ENCODE data around the gene PRDM15.

Gene PRDM15

GRCh38 chr21:41884501-41885030, 5.4 kb upstream of the PRDM15 start:
- H3K9ac ChIP-seq (ENCODE audit: low read length), result no peak overlapping the region
- H4K8ac ChIP-seq (ENCODE audit: low read depth, low read length), result no peak overlapping the region
- H3K23ac ChIP-seq (ENCODE audit: low read length), result no peak overlapping the region
- no CpG with 5 or more reads among the region's 19 CpGs for WGBS (ENCODE audit: extremely low coverage, insufficient coverage, insufficient read length)
- no peak overlapping the region for H3K4me2 ChIP-seq (ENCODE audit: low read length)
- H2BK120ac ChIP-seq (ENCODE audit: insufficient read depth, low read length, poor library complexity), result no peak overlapping the region
- peaks cover 0 to 6% of the 10 kb centered on the region in 2 experiments for H3K4me1 ChIP-seq (ENCODE audit: control insufficient read depth in 1 of 2, insufficient read depth in 2 of 2, low read length in 2 of 2)
- H3K18ac ChIP-seq (ENCODE audit: low read length), result no peak overlapping the region
- no peaks in the 10 kb centered on the region for H3K27me3 ChIP-seq (ENCODE audit: insufficient read depth, low read length)
- no peak overlapping the region for H2BK12ac ChIP-seq (ENCODE audit: low read length)
- no peak overlapping the region for H4K12ac ChIP-seq (ENCODE audit: low read depth, low read length)
- no peak overlapping the region for H3K4ac ChIP-seq (ENCODE audit: low read depth, low read length)
- H2BK5ac ChIP-seq (ENCODE audit: low read depth, low read length, poor library complexity), result no peak overlapping the region
- H4K91ac ChIP-seq (ENCODE audit: low read depth, low read length), result no peak overlapping the region
- H3K4me3 ChIP-seq (ENCODE audit: low read depth, low read length), result no peak overlapping the region
- peaks cover under 1% of the 10 kb centered on the region for H3K79me1 ChIP-seq (ENCODE audit: low read length)
- no peaks in the 10 kb centered on the region for H3K36me3 ChIP-seq (ENCODE audit: control insufficient read depth in 1 of 2, insufficient read depth in 2 of 2, low read length in 2 of 2)
- no peak overlapping the region for H2AK5ac ChIP-seq (ENCODE audit: low read length)
- DNase-seq, result peak in 1 of 2 donors; percentile 10
- H3K79me2 ChIP-seq (ENCODE audit: control insufficient read depth, insufficient read depth, low read length, poor library complexity), result peaks cover 1% of the 10 kb centered on the region
- H2AFZ ChIP-seq (ENCODE audit: insufficient read depth, low read length, poor library complexity), result no peak overlapping the region
- H3K14ac ChIP-seq (ENCODE audit: low read length), result no peak overlapping the region
- no peak overlapping the region for H3K27ac ChIP-seq (ENCODE audit: low read depth, low read length)
- H3K9me3 ChIP-seq (ENCODE audit: insufficient read depth, low read depth, low read length), result peaks cover 2% of the 10 kb centered on the region

DNA sequence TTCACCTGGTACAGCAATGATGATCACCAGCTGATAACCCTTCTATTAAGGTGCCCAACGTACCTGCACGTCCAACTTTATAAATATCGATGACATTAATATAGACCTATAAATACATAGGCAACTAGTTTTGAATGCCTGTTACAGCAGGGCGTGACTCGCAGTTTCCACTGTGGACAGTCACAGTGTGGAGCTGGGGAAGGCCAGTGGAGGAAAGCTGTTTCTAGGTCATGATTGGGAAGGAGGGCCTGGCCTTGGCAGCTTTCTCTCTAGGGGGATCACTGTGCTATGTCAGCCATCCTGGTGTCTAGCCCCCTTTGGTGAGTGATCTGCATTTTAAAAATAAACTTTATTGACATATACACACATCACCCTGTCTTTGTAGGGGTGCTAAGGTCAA, 4.4 kb upstream of the PRDM15 start:
- Histone ChIP-seq H2BK12ac (ENCODE audit: low read length) (no peak overlapping the region), H2AK5ac (ENCODE audit: low read length) (no peak overlapping the region), H3K4ac (ENCODE audit: low read depth, low read length) (no peak overlapping the region), H4K12ac (ENCODE audit: low read depth, low read length) (no peak overlapping the region), H3K4me3 (ENCODE audit: low read depth, low read length) (no peak overlapping the region), H3K9me3 (ENCODE audit: insufficient read depth, low read depth, low read length) (peaks cover 2% of the 10 kb centered on the region), H3K9ac (ENCODE audit: low read length) (no peak overlapping the region), H3K79me1 (ENCODE audit: low read length) (peaks cover 4% of the 10 kb centered on the region), H2BK120ac (ENCODE audit: insufficient read depth, low read length, poor library complexity) (no peak overlapping the region), H3K36me3 (ENCODE audit: control insufficient read depth in 1 of 2, insufficient read depth in 2 of 2, low read length in 2 of 2) (no peaks in the 10 kb centered on the region), H3K14ac (ENCODE audit: low read length) (no peak overlapping the region), H3K27me3 (ENCODE audit: insufficient read depth, low read length) (no peaks in the 10 kb centered on the region), H3K18ac (ENCODE audit: low read length) (no peak overlapping the region), H2AFZ (ENCODE audit: insufficient read depth, low read length, poor library complexity) (no peak overlapping the region), H2BK5ac (ENCODE audit: low read depth, low read length, poor library complexity) (no peak overlapping the region), H3K4me1 (ENCODE audit: control insufficient read depth in 1 of 2, insufficient read depth in 2 of 2, low read length in 2 of 2) (peaks cover 0 to 6% of the 10 kb centered on the region in 2 experiments), H3K79me2 (ENCODE audit: control insufficient read depth, insufficient read depth, low read length, poor library complexity) (peaks cover 4% of the 10 kb centered on the region), H4K8ac (ENCODE audit: low read depth, low read length) (no peak overlapping the region), H3K4me2 (ENCODE audit: low read length) (no peak overlapping the region), H4K91ac (ENCODE audit: low read depth, low read length) (no peak overlapping the region), H3K27ac (ENCODE audit: low read depth, low read length) (no peak overlapping the region), H3K23ac (ENCODE audit: low read length) (no peak overlapping the region)
- WGBS (ENCODE audit: extremely low coverage, insufficient coverage, insufficient read length), result no CpG with 5 or more reads among the region's 5 CpGs
- DNase-seq, result no peak

DNA sequence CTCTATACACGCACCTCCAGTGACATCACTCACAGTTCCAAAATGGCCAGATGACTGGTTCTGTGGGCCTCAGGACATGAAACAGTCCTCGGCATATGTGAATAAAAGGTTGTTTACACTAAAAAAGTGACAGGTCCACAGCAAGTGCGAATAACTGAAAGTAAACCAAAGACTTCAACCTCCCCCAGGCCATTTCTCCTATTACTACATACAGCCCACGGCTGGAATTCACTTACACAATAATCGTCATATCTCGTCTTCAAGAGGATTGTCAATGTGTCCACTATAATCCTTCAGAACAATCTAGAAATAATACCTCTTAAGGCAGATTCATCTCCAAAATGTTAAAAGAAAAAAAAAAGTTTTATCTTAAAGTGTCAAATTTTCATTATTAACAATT, 1.9 kb upstream of the PRDM15 start:
- WGBS (ENCODE audit: extremely low coverage, insufficient coverage, insufficient read length), result no CpG with 5 or more reads among the region's 6 CpGs
- Histone ChIP-seq H3K4me2 (ENCODE audit: low read length) (no peak overlapping the region), H3K27ac (ENCODE audit: low read depth, low read length) (no peak overlapping the region), H4K12ac (ENCODE audit: low read depth, low read length) (no peak overlapping the region), H3K9ac (ENCODE audit: low read length) (no peak overlapping the region), H3K79me1 (ENCODE audit: low read length) (peaks cover 6% of the 10 kb centered on the region), H3K14ac (ENCODE audit: low read length) (no peak overlapping the region), H2BK120ac (ENCODE audit: insufficient read depth, low read length, poor library complexity) (no peak overlapping the region), H2BK12ac (ENCODE audit: low read length) (no peak overlapping the region), H4K8ac (ENCODE audit: low read depth, low read length) (no peak overlapping the region), H3K18ac (ENCODE audit: low read length) (no peak overlapping the region), H2AK5ac (ENCODE audit: low read length) (no peak overlapping the region), H3K4me3 (ENCODE audit: low read depth, low read length) (no peak overlapping the region), H3K4me1 (ENCODE audit: control insufficient read depth in 1 of 2, insufficient read depth in 2 of 2, low read length in 2 of 2) (peaks cover 0 to 8% of the 10 kb centered on the region in 2 experiments), H3K9me3 (ENCODE audit: insufficient read depth, low read depth, low read length) (peaks cover 2% of the 10 kb centered on the region), H3K79me2 (ENCODE audit: control insufficient read depth, insufficient read depth, low read length, poor library complexity) (peaks cover 4% of the 10 kb centered on the region), H3K23ac (ENCODE audit: low read length) (no peak overlapping the region), H2AFZ (ENCODE audit: insufficient read depth, low read length, poor library complexity) (no peak overlapping the region), H3K36me3 (ENCODE audit: control insufficient read depth in 1 of 2, insufficient read depth in 2 of 2, low read length in 2 of 2) (no peaks in the 10 kb centered on the region), H3K4ac (ENCODE audit: low read depth, low read length) (no peak overlapping the region), H2BK5ac (ENCODE audit: low read depth, low read length, poor library complexity) (no peak overlapping the region), H3K27me3 (ENCODE audit: insufficient read depth, low read length) (no peaks in the 10 kb centered on the region), H4K91ac (ENCODE audit: low read depth, low read length) (no peak overlapping the region)
- peak; percentile 61 to 83 for DNase-seq

- Histone ChIP-seq H3K4me1 (ENCODE audit: control insufficient read depth in 1 of 2, insufficient read depth in 2 of 2, low read length in 2 of 2) (peaks cover 0 to 8% of the 10 kb centered on the region in 2 experiments), H3K36me3 (ENCODE audit: control insufficient read depth in 1 of 2, insufficient read depth in 2 of 2, low read length in 2 of 2) (no peaks in the 10 kb centered on the region), H3K9me3 (ENCODE audit: insufficient read depth, low read depth, low read length) (peaks cover 2% of the 10 kb centered on the region), H2AFZ (ENCODE audit: insufficient read depth, low read length, poor library complexity) (no peak overlapping the region), H3K18ac (ENCODE audit: low read length) (no peak overlapping the region), H3K27me3 (ENCODE audit: insufficient read depth, low read length) (no peaks in the 10 kb centered on the region), H4K91ac (ENCODE audit: low read depth, low read length) (no peak overlapping the region), H3K79me1 (ENCODE audit: low read length) (peaks cover 6% of the 10 kb centered on the region), H2BK120ac (ENCODE audit: insufficient read depth, low read length, poor library complexity) (no peak overlapping the region), H2BK12ac (ENCODE audit: low read length) (no peak overlapping the region), H2AK5ac (ENCODE audit: low read length) (no peak overlapping the region), H3K79me2 (ENCODE audit: control insufficient read depth, insufficient read depth, low read length, poor library complexity) (peaks cover 4% of the 10 kb centered on the region), H3K23ac (ENCODE audit: low read length) (no peak overlapping the region), H3K27ac (ENCODE audit: low read depth, low read length) (no peak overlapping the region), H3K14ac (ENCODE audit: low read length) (no peak overlapping the region), H2BK5ac (ENCODE audit: low read depth, low read length, poor library complexity) (no peak overlapping the region), H3K4me2 (ENCODE audit: low read length) (no peak overlapping the region), H4K8ac (ENCODE audit: low read depth, low read length) (no peak overlapping the region), H3K9ac (ENCODE audit: low read length) (no peak overlapping the region), H4K12ac (ENCODE audit: low read depth, low read length) (no peak overlapping the region), H3K4ac (ENCODE audit: low read depth, low read length) (no peak overlapping the region), H3K4me3 (ENCODE audit: low read depth, low read length) (no peak overlapping the region)
- no CpG with 5 or more reads among the region's 9 CpGs for WGBS (ENCODE audit: extremely low coverage, insufficient coverage, insufficient read length)
- no peak for DNase-seq
Observed at GRCh38 chr21:41880153-41880552, 1.0 kb upstream of the PRDM15 start.
